Cardiac septum (tissue), 1 donor: ENCODE results near the gene KCNQ2. TPM values are rescaled to one million over a fixed set of nuclear protein-coding genes. Genes with fewer than 3 reads are reported as not detected.
"Not testable (repeated sequence)": the region's sequence is repeated elsewhere in the genome, so short reads cannot be mapped to it uniquely, and the experiment has no call there.

ENCODE experiments used
- DNase-seq: peaks from one replicate; pipeline ENCODE4 v3.0.0-alpha.2; 2020; ENCODE audit warnings: low spot score
- intact Hi-C: fragments of 100-400 bp; cut with DNase I; formaldehyde crosslinking; loops from one replicate; pipeline ENCODE4 v1.14.0; 2022
- total RNA-seq: library from RNA; stranded (reverse); fragmentation: NEBNext Ultra II Directional; extraction: Animal tissue kit (Norgen Biotek cat#: 25700); gene quantifications from one replicate; pipeline ENCODE4 v1.2.1, GENCODE V29; 2021
- donor health status: DM: no; HTN: no; CAD: no.

The KCNQ2 gene
- total RNA-seq, 1 donor from 2014 or later: 0.86 TPM

DNA sequence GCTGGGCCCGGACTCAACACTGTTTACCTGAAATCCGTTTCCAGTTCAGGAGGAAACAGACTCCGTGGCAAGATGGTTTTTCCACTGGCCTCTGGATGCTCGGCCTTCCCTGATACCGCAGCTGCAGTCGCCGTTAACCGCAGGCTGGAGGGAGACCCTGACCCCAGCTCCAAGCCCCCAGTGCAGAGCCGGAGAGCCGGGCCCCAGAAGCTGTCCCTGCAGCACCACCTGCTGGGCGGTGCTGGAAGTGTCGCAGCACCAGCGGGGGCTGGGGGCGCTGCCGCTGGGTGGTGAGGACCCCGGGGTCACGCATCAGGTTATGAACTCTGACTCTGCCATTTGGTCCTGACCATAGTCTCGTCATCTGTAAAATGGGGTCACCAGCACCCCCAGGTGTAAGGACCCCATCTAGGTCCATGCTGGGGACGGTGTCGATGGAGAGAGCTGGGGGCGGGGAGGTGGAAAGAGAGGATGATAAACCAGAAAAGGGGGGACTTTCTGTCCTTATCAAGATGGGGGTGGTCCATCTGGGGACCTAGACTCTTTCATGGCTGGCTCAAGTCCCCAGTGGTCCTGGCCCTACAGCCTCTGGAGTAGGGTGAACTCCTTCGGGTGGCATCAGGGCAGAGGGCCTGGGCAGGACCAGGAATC lies 90.5 kb downstream of the KCNQ2 start:
- intact Hi-C loops: loop anchor here (1.0 kb wide), 1 partner anchor 73 kb away; no protein-coding TSS in a partner anchor
- DNase-seq: no peak

- no peak for DNase-seq
- intact Hi-C loops: no loop called here
Measured at GRCh38 chr20:63380346-63380870, 92.0 kb downstream of the KCNQ2 start.

DNA sequence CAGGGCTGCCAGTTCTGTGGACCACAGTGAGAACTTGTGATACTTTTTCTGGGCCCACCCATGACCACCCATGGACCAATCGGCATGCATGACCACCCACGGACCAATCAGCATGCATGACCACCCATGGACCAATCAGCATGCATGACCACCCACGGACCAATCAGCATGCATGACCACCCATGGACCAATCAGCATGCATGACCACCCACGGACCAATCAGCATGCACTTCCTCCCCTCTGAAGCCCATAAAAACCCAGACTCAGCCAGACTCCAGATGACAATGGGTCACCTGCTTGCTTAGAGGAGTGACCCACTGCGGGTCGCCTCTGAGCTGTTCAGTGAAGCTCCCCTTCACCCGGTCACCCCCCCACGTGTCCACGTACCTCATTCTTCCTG lies 92.6 kb downstream of the KCNQ2 start:
- not testable (repeated sequence) for DNase-seq

DNA sequence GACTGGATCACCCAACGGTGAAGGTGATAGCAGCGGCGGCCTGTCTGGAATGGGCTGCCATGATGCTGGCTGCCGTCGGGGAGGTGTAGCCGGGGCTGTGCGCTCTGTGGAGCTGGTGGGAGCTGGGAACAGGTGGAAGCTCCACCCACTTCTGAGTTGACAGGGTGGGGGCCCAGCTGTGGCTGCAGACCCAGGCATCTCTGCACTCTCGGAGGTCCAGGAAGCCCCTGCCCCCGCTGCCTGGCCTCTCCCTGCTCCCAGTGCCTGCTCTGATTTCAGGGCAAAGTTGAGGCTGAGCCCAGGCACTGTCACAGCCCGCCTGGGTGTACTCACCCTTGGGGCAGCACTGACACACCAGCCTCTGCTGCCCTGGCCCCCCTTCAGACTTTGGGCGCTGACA lies 93.2 kb downstream of the KCNQ2 start:
- DNase-seq: no peak
- intact Hi-C loops: loop anchor here (10.0 kb wide), 1 partner anchor 324 kb away; no protein-coding TSS in a partner anchor

More for the DNA sequence above, 92.6 kb downstream of the KCNQ2 start:
- intact Hi-C loops: loop anchor here (10.0 kb wide), 1 partner anchor 325 kb away; no protein-coding TSS in a partner anchor

GRCh38 chr20:63378626-63379025 lies 93.8 kb downstream of the KCNQ2 start:
- DNase-seq: no peak
- intact Hi-C loops: loop anchor here (10.0 kb wide), 1 partner anchor 324 kb away; no protein-coding TSS in a partner anchor

DNA sequence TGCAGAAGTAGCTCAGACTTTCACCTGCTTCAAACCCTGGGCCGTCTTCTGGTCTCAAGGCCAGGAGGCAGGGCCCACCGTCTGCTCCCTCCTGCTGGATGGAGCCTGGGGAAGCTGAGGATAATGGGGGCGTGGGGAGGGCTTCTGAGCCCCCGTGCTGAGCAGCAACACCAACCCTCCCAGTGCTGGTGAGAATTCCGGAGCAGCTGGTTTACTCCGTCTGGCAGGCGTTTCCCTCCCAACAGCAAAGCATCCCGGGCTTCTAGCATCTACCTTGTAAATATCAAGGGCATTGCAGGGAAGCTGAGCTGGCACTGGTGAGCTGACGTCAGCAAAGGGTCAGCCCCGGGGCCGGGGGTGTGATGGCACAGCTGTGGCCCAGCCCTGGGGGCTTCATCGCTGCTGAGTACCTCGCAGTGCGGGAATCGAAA lies 94.5 kb downstream of the KCNQ2 start:
- DNase-seq: no peak
- intact Hi-C loops: loop anchor here (10.0 kb wide), 1 partner anchor 323 kb away; no protein-coding TSS in a partner anchor

DNA sequence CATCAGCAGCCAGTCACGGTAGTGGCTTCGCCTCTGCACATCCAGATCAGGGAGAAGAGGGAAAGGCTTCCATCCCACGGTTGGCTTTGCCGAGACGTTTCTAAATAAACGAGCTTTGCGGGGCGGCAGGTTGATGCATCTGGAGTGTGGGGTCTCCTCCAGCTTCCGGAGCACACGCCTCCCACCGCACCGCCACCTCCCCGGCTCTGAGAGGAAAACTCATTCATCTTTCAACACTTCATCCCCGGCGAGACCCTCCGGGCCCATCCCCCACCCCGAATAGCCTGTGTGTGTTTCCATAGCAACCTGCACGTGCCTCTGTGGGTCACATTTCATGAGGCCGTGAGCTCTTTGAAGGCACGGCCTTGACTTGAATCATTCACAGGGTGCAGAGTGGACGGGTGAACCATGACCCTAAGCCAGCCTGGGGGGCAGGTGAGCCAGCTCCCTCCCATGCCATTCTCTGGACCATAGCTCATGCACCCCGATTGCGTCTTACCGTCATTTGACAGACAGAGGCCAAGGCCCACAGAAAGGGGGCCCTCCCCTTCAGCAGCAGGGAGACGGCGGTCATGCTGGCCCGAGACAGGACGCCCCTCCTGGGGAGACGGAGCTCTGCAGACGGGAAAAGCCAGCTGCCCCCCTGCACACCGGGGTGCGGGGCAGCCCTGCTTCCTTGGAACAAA lies 95.1 kb downstream of the KCNQ2 start:
- no peak for DNase-seq
- intact Hi-C loops: loop anchor here (10.0 kb wide), 1 partner anchor 323 kb away; no protein-coding TSS in a partner anchor

- DNase-seq: no peak
Measured at GRCh38 chr20:63376283-63377250, 95.9 kb downstream of the KCNQ2 start.

DNA sequence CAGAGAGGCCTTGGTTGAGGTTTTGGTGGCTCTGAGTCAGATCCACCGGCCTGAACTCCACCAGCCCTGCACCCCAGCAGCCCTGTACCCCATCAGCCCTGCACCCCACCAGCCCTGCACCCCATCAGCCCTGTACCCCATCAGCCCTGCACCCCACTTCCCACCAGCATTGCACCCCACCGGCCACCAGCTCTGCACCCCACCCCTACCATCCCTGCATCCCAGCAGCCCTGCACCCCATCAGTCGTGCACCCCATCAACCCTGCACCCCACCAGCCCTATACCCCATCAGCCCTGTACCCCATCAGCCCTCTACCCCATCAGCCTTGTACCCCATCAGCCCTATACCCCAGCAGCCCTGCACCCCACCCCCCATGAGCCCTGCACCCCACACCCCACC lies 97.0 kb downstream of the KCNQ2 start:
- intact Hi-C loops: loop anchor here (10.0 kb wide), 1 partner anchor 321 kb away; no protein-coding TSS in a partner anchor
- DNase-seq: no peak

More at GRCh38 chr20:63376283-63377250, 95.9 kb downstream of the KCNQ2 start:
- intact Hi-C loops: loop anchor here (10.0 kb wide), 1 partner anchor 322 kb away; no protein-coding TSS in a partner anchor

DNA sequence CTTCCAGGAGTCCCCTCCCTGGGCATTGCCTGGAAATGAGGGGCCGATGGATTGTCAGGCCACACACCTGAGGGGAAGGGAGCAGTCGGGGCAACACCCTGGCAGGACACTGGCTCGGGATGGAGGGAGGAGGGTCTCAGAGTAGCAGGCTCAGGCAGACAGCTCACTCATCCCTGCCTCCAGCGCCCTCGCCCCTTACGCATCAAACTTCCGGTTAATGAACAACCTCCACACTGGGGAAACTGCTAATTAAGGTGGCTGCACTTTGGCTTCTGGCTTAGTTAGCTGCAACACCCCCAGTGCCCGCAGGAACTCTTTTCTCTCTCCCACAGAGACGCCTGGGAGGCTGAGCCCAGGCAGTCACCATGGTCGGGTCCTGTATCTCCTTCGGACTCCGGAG lies 98.0 kb downstream of the KCNQ2 start:
- no peak for DNase-seq
- intact Hi-C loops: loop anchor here (10.0 kb wide), 1 partner anchor 320 kb away; no protein-coding TSS in a partner anchor

DNA sequence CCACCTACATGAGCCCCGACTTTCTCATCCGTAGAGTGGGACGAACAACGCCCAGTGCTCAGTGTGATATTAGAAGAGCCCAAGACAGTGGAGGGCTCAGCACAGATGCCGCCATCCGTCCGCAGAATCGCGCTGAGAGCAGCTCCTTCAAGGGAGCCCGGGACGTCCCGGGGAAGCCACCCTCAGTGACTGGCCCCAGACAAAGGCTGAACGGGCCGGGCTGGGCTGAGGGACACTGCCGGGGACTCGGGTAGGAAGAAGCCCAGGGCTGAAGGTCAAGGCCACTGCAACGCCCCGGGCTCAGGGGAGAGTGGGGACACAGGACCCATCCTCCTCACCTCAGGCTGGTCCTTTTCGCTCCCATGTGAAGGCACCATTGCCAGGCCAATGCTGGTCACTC lies 98.5 kb downstream of the KCNQ2 start:
- intact Hi-C loops: loop anchor here (10.0 kb wide), 1 partner anchor 319 kb away; no protein-coding TSS in a partner anchor
- DNase-seq: no peak

GRCh38 chr20:63372971-63373885 lies 99.2 kb downstream of the KCNQ2 start:
- intact Hi-C loops: loop anchor here (10.0 kb wide), 1 partner anchor 318 kb away; no protein-coding TSS in a partner anchor
- no peak for DNase-seq

GRCh38 chr20:63371291-63371865 lies 101.1 kb downstream of the KCNQ2 start:
- intact Hi-C loops: loop anchor here (10.0 kb wide), 1 partner anchor 317 kb away; no protein-coding TSS in a partner anchor

GRCh38 chr20:63370618-63371187 lies 101.8 kb downstream of the KCNQ2 start:
- no peak for DNase-seq
- intact Hi-C loops: loop anchor here (10.0 kb wide), 1 partner anchor 316 kb away; no protein-coding TSS in a partner anchor

More at GRCh38 chr20:63371291-63371865, 101.1 kb downstream of the KCNQ2 start:
- DNase-seq: no peak

DNA sequence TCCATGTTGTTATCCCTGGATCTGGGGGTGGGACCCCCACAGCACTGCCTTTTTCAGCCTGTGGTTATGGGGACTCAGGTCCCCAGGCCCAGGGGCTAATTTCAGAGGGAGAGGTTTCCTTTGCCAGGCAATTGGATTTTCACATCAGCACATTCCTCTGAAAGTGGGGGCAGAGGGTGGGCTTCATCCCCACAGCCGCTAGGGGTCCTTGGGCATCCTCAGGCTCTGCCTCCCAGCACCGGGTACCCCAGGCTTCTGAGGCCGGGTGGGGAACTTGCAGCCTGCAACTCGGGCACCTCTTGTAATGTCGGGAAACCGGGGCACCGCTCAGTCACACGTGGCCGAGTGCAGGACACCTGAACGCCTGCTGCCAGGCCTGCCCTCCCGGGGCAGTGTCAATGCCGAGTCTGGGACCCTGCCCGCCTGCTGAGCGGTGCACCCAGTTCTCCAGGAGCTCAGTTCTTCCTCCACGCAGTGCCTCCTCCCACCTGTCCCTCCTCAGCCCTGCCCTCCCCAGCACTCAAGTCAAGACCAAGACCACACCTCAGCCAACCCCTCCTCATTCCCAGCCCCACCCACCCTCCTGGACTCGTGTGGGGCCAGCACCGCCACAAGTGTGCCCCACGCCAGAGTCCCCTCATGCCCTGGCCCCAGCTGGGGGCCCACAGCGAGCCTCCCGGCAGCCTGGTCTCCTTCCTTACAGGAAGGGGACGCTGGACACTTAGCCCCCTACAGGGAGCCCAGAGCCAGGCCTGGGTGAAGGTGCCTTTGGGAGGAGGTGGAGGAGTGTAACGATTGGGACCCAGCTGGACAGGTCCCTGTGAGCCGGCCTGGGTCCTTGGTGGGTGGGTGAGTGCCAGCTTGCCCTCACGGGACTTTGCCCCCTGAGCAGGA lies 102.5 kb downstream of the KCNQ2 start:
- DNase-seq: no peak
- intact Hi-C loops: loop anchor here (10.0 kb wide), 1 partner anchor 315 kb away; no protein-coding TSS in a partner anchor

GRCh38 chr20:63369024-63369530 lies 103.4 kb downstream of the KCNQ2 start:
- DNase-seq: no peak
- intact Hi-C loops: no loop called here
